NCI-H1105 treated with DMSO at 0.1 percent for 48 hours (cell line): Measurements from ENCODE around the gene ATAD2B.
A peak's percentile ranks its signal among the peaks of the same experiment; 100 is the strongest.

Source experiments
- DNase-seq: peaks from one replicate; lab custom pipeline; 2025; lab: John Stamatoyannopoulos, UW

Gene ATAD2B

GRCh38 chr2:23837871-23838270 is 89.1 kb downstream of the ATAD2B start:
- DNase-seq: no peak

DNA sequence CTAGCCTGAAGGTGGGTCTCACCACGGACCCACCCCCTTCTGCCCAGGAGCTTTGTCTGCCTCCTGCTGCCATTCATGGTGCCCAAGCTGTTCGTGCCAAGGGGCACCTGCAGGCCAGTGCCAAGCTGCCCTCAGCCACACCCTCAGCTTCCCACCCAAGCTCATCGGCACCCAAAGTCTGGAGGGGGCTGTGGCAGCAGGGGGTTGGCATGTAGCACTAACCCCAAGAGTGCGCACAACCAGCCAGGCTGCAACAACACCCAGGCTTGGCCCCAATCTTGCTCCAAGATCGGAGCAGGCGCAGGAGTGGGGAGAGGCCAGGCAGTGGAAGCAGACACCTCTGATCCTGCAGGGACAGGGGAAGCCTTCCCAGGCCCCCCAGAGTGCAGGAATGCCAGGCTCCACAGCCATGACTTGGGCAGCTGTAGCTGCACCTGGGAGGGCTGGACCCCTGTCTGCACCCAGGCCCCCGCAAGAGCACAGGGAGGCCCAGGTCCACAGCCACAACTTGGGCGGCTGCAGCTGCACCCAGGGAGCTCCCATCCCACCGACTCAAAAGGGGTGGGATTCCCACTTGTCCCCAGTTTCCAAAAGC is 89.9 kb downstream of the ATAD2B start:
- no peak for DNase-seq

DNA sequence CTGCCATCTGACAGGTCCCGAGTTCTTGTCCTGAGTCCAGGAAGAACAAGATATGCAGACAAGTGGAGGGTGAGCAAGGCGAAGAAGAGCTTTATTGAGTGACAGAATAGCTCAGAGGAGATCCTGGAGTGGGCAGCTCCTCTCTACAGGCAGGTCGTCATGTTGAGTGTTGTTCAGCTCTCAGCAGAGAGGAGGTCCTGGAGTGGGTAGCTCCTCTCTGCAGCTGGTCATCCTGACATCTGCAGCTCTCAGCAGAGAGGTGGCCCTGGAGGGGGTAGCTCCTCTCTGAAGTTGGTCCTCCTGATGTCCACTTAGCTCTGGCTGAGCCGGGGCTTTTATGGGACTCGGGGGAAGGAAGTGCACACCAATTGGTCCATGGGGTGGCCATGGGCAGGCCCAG is 90.4 kb downstream of the ATAD2B start:
- no peak for DNase-seq

DNA sequence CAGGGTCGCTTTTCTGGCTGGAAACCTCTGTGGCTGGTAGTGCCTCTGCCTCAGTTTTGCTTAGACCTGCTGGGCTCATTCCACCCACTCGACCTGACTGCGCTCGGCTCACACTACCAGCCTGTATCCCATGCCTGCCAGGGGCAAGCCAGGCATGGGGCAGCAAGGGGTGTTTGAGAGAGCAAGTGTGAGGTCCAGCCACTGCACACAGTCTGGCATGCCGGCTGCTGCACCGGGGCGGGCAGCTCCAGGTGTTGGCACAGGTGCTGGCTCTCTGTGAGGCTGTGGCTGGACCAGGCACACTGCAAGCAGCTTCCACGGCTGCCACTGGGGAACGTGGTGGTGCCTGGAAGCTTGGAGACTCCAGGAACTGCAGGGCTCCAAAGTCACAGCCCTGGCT is 90.9 kb downstream of the ATAD2B start:
- no peak for DNase-seq

DNA sequence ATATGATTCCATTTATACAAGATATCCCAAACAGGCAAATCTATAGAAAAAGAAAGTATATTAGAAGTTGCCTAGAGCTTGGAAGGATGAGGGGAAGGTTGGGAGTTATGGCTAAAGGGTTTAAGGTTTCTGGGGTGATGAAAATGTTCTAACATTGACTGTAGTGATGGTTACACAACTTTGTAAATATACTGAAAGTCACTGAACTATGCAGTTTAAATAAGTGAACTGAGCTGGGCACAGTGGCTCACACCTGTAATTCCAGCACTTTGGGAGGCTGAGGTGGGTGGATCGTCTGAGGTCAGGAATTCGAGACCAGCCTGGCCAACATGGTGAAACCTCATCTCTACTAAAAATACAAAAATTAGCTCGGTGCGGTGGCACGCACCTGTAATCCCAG is 91.5 kb downstream of the ATAD2B start:
- DNase-seq: no peak

DNA sequence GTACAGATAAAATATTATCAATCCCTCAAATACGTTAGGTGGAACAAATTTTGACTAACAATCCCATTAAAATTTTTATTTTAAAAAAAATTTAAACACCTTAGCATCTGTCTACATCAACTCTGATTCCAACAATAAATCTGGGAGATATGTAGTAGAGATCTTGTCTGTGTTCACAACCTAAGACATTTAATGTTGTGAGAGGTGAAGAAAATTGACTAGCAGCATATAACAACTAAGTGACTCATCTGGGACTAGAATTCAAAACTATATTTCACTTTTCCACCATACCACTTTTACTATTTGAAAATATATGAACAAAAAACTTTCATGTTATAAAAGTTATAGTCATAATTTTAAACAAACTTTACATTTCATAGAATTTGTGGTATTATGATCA is 97.9 kb downstream of the ATAD2B start:
- no peak for DNase-seq

GRCh38 chr2:23828256-23828980 is 98.5 kb downstream of the ATAD2B start:
- no peak for DNase-seq

DNA sequence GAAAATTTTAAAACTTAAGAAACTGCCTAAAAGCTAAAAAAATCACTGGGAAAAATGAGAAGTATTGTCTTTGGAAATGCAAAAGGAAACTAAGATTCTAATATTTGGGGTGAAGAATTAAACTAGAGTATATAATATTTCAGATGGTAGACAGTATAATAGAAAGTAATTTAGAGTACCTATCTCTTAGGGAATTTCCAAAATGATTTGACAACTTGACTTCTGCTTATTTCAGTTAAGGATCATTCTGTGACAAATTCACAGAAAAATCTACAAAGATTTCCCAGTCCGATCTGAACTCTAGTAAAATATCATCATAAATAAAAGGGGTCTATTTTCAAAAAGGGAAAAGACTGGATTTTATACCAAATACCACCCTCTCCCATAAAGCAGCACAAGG is 99.6 kb downstream of the ATAD2B start:
- no peak for DNase-seq

DNA sequence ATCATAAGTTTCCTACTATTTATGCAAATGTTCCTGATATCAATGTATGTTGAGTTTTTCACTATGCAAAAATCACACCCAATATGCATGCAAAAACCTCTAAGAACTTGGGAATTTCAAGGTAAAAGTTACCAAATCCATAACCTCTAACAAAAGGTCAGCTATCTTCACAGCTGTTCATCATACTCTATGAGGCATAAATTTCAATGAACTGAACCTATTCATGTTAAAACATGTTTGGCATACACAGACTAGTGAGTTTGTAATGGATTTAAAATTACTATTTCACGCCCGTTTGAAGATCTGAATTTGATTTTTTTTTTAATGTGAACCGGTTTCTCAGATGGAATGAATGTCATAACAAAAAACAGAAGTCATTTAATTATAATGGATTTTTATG is 100.2 kb downstream of the ATAD2B start:
- DNase-seq: no peak

GRCh38 chr2:23826040-23826439 is 100.9 kb downstream of the ATAD2B start:
- no peak for DNase-seq

- peak; percentile 40 for DNase-seq
Observed at GRCh38 chr2:23824777-23825212, 102.1 kb downstream of the ATAD2B start.

- no peak for DNase-seq
Observed at GRCh38 chr2:23823863-23824262, 103.1 kb downstream of the ATAD2B start.

- no peak for DNase-seq
Observed at GRCh38 chr2:23814963-23815362, 112.0 kb downstream of the ATAD2B start.

- no peak for DNase-seq
Observed at GRCh38 chr2:23813438-23813837, 113.5 kb downstream of the ATAD2B start.

DNA sequence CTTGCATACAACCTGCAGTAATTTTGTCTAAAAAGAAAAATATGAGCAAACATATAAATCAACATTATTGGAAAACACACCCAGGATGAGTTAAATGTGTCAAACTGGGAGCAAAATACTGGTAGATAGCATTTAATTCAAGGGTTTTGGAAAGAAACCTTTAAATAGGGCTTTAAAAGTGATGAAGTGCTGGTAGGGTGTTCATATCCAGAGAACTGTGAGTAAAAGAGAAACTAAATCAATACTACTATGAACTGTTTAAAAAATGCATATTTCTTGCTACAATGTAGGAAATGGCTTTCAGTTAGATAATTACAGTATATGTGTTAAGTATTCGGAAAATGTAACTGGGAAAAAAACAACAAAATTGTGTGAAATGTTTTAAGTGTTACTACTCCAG is 117.8 kb downstream of the ATAD2B start:
- no peak for DNase-seq

DNA sequence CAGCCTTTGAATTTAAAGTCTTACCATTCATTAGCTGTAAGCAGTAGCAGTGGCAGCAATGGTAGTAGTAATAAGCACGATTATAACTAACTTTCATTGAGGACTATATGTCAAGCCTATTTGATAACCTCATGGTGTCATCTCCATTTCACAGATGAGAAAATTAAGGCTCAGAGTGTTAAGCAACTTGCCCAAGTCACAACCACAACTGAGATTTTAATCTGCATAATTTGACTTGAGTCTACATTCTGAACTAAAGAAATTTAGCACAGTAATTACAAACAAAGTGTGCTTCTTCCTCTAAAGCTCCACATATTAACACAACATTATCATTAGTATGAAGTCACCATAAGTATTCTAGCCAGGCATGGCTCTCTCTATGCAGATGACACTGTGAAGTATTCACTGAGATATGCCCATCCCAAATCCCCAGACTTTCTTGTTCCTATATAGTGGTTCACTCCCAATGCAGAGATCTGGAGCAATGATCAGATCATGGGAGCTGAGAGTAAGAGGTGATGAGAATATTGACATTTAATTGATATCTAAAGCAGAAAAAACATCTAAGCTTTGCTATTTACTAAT is 120.2 kb downstream of the ATAD2B start:
- DNase-seq: no peak

- no peak for DNase-seq
Observed at GRCh38 chr2:23806201-23806600, 120.7 kb downstream of the ATAD2B start.

- DNase-seq: peak; percentile 22
Observed at GRCh38 chr2:23803965-23804542, 122.9 kb downstream of the ATAD2B start.

- no peak for DNase-seq
Observed at GRCh38 chr2:23803264-23803964, 123.5 kb downstream of the ATAD2B start.

DNA sequence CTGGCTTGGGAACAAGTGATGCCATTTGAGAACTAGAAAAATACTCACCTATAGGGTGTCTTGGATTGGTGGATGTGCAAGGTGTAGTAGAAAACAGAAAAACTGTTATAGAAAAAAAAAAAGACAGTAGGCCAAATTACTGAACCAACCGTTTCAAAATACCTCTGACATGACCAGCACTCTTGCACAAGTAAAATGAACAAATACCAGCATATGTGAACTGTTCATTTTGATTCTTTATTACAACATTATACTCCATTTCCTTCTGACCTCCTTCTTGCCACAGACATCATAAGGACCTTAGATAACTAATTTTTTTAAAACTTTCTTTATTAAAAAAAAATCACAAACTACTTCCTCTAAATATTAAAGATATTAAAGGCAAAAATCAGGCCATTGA is 125.5 kb downstream of the ATAD2B start:
- DNase-seq: no peak

DNA sequence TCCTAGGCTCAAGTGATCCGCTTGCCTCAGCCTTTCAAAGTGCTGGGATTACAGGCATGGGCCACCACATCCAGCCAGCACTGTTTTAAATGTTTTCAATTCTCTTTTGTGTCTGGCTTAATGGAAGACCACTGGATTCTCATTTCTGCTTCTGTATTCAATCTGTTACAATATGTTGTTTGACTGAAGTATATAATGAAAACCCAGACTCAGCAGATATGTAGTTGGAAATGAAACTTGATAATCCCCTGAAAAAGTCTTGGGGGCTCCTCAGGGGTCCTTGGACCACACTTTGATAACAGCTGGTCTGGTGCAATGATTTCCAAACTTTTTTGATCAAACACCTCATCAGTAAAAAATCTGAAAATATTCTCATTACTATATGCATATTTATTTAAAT is 132.7 kb downstream of the ATAD2B start:
- no peak for DNase-seq

- DNase-seq: no peak
Observed at GRCh38 chr2:23793476-23793875, 133.4 kb downstream of the ATAD2B start.

DNA sequence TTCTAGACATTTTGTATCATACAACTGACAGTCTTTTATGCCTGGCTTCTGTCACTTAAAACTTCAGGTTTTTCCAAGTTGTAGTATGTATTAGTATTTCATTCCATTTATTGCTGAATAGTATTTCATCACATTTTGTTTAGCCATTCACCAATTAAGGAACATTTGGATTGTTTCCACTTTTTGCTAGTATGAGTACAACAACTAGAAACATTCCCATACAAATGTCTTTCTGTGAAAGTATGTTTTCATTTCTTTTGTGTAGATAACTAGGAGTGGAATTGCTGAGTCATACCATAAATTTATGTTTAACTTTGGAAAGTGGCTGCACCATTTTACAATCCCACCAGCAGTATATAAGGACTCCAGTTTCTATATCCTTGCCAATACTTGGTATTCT is 135.9 kb downstream of the ATAD2B start:
- no peak for DNase-seq
